OCI-LY7 (cell line): ENCODE data around the gene PNMA6F.

Source experiments
- EZH2phosphoT487 ChIP-seq: fragments of 200-600 bp; sonication (generic); IDR thresholded peaks from 2 replicates; pipeline ENCODE4 v1.6.1; 2018; ENCODE audit warnings: low read depth, borderline replicate concordance, mild to moderate bottlenecking, mixed run types, antibody characterized with exemption, low read length, moderate library complexity, mixed read lengths
- TF ChIP-seq, protein P1 (sequence below): fragments of 200-600 bp; sonication (generic); conservative IDR thresholded peaks from 2 replicates; pipeline ENCODE4 v1.5.1; 2014; ENCODE audit warnings: mild to moderate bottlenecking, antibody characterized with exemption, low read length, moderate library complexity, mixed read lengths

DNA sequence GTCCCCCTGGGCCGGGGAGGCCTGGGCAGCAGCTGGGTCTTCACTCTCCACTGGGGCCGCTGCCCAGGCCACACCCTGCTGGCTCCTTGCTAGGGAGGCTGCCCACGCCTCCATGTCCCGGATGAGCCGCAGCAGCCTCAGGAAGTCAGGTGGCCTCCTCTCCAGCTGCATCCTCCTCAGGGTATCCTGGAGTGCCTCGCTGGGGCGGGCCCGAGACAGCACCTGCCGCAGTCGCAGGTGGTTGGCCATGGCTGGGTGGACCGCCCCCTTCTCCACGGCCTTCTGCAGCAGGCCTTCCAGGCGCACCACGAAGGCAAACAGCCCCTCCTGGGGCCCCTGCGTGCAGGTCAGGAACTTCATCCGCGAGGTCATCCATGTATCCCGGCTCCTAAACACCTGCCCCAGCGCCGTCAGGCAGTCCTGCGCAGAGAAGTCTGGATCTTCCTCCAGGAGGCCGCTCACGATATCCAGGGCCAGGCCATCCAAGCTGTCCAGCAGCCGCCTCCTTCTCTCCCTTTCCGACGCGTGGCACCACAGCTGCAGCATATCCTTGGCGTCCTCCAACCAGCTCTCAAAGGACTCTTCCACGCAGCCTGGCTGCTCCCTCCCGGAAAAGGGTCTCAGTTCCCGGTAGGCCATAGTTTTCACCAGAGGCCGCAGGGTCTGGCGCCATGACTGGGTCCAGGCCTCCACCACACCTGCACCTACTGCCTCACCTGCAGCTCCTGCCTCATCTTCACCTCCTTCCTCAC lies 2.1 kb downstream of the PNMA6F start:
- TF ChIP-seq, protein P1, sequence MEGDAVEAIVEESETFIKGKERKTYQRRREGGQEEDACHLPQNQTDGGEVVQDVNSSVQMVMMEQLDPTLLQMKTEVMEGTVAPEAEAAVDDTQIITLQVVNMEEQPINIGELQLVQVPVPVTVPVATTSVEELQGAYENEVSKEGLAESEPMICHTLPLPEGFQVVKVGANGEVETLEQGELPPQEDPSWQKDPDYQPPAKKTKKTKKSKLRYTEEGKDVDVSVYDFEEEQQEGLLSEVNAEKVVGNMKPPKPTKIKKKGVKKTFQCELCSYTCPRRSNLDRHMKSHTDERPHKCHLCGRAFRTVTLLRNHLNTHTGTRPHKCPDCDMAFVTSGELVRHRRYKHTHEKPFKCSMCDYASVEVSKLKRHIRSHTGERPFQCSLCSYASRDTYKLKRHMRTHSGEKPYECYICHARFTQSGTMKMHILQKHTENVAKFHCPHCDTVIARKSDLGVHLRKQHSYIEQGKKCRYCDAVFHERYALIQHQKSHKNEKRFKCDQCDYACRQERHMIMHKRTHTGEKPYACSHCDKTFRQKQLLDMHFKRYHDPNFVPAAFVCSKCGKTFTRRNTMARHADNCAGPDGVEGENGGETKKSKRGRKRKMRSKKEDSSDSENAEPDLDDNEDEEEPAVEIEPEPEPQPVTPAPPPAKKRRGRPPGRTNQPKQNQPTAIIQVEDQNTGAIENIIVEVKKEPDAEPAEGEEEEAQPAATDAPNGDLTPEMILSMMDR = no peak
- TF ChIP-seq EZH2phosphoT487 = no peak
